ENCODE measurements around the gene KRT82. TPM values are rescaled to one million over a fixed set of nuclear protein-coding genes. Genes with fewer than 3 reads are reported as not detected.
"Not testable (repeated sequence)": the region's sequence is repeated elsewhere in the genome, so short reads cannot be mapped to it uniquely, and the experiment has no call there.

KRT82 gene
- total RNA-seq, 2 donors from 2014 or later: not detected

DNA sequence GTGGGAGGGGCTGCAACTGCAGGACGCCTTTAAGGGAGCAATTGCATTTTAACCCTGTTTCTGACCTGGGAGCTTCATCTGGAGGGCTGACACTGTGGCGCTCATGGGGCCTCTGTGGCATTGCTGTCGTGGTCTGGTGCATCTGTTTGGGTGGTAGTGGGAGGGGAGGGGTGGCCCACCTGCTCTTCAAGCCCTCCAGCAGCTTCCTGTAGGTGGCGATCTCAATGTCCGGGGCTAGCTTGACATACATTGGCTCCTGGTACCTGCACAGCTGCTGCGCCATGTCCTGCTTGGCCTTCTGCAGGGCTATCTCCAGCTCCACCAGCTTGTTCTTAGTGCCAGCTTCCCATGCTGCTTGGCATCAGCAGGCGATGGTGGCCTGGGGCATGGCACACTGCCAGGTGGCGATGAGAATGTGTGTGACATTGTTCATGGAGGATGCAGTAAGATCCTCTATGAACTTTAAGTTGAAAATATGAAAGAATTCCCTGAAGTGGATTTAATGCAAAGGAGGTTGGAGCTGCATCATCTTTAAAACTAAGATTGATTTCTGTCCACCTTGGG, 7.7 kb upstream of the KRT82 start:
- Mint-ChIP-seq H3K36me3 (ENCODE audit: low read depth) (no peaks in the 10 kb centered on the region), H3K27me3 (ENCODE audit: insufficient read depth) (peaks cover 7% of the 10 kb centered on the region), H3K4me1 (peaks cover 8% of the 10 kb centered on the region), H3K27ac (no peak overlapping the region), H3K9me3 (peaks cover 3% of the 10 kb centered on the region), H3K4me3 (no peak overlapping the region)
- H3K36me3 ChIP-seq (ENCODE audit: control insufficient read depth, insufficient read depth, low read length): no peaks in the 10 kb centered on the region
- no peak overlapping the region for H3K9ac ChIP-seq (ENCODE audit: extremely low read depth, low read length, poor library complexity, severe bottlenecking)
- H3K27ac ChIP-seq (ENCODE audit: low read depth, low read length): no peak overlapping the region
- peak; percentile 83 for DNase-seq
- 87 to 89% methylated on average over 5 to 8 of the region's 8 CpGs for WGBS, 2 experiments (ENCODE audit: insufficient coverage in 1 of 2, insufficient read length in 1 of 2)
- TF ChIP-seq, protein P1, sequence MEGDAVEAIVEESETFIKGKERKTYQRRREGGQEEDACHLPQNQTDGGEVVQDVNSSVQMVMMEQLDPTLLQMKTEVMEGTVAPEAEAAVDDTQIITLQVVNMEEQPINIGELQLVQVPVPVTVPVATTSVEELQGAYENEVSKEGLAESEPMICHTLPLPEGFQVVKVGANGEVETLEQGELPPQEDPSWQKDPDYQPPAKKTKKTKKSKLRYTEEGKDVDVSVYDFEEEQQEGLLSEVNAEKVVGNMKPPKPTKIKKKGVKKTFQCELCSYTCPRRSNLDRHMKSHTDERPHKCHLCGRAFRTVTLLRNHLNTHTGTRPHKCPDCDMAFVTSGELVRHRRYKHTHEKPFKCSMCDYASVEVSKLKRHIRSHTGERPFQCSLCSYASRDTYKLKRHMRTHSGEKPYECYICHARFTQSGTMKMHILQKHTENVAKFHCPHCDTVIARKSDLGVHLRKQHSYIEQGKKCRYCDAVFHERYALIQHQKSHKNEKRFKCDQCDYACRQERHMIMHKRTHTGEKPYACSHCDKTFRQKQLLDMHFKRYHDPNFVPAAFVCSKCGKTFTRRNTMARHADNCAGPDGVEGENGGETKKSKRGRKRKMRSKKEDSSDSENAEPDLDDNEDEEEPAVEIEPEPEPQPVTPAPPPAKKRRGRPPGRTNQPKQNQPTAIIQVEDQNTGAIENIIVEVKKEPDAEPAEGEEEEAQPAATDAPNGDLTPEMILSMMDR (conservative IDR thresholded peaks at IDR 0.05): peak; percentile 67
- no peaks in the 10 kb centered on the region for H3K9me3 ChIP-seq (ENCODE audit: control insufficient read depth, low read length)
- H3K27me3 ChIP-seq (ENCODE audit: control insufficient read depth, insufficient read depth, low read length, poor library complexity, severe bottlenecking): no peaks in the 10 kb centered on the region
- no peak overlapping the region for H3K4me3 ChIP-seq (ENCODE audit: low read length)
- no peaks in the 10 kb centered on the region for H3K4me1 ChIP-seq (ENCODE audit: control insufficient read depth, insufficient read depth, low read length)

DNA sequence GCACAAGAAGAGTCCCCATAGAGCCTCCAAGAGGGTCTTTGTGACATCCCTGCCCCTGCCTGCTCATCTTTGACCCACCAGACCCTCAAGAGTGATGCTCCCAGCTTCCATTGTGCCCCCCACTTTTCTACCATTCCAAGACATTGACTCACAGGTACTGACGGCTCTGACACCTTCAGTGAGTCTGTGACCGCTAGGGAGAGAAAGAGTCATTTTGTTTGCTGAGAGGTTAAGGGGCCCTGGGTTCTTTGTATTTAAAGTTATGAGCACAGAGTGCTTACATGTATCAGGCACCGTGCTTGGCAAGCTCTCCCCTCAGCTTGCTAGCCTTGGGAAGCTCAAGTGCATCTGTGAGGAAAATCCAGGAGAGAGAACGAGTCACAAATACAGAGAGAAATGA, 7.1 kb upstream of the KRT82 start:
- no peak for DNase-seq
- peaks cover 8% of the 10 kb centered on the region for H3K9me3 Mint-ChIP-seq
- WGBS, 2 experiments (ENCODE audit: insufficient coverage in 1 of 2, insufficient read length in 1 of 2): 85 to 100% methylated on average over 2 to 4 of the region's 4 CpGs
- H3K27ac Mint-ChIP-seq: no peak overlapping the region
- peaks cover 8% of the 10 kb centered on the region for H3K4me1 Mint-ChIP-seq
- H3K4me1 ChIP-seq (ENCODE audit: control insufficient read depth, insufficient read depth, low read length): no peaks in the 10 kb centered on the region
- no peaks in the 10 kb centered on the region for H3K36me3 ChIP-seq (ENCODE audit: control insufficient read depth, insufficient read depth, low read length)
- no peaks in the 10 kb centered on the region for H3K9me3 ChIP-seq (ENCODE audit: control insufficient read depth, low read length)
- no peak overlapping the region for H3K4me3 ChIP-seq (ENCODE audit: low read length)
- TF ChIP-seq, protein P1 (conservative IDR thresholded peaks at IDR 0.05): no peak
- H3K9ac ChIP-seq (ENCODE audit: extremely low read depth, low read length, poor library complexity, severe bottlenecking): no peak overlapping the region
- H3K27me3 Mint-ChIP-seq (ENCODE audit: insufficient read depth): peaks cover 12% of the 10 kb centered on the region
- no peaks in the 10 kb centered on the region for H3K36me3 Mint-ChIP-seq (ENCODE audit: low read depth)
- no peak overlapping the region for H3K4me3 Mint-ChIP-seq
- H3K27ac ChIP-seq (ENCODE audit: low read depth, low read length): no peak overlapping the region
- no peaks in the 10 kb centered on the region for H3K27me3 ChIP-seq (ENCODE audit: control insufficient read depth, insufficient read depth, low read length, poor library complexity, severe bottlenecking)

DNA sequence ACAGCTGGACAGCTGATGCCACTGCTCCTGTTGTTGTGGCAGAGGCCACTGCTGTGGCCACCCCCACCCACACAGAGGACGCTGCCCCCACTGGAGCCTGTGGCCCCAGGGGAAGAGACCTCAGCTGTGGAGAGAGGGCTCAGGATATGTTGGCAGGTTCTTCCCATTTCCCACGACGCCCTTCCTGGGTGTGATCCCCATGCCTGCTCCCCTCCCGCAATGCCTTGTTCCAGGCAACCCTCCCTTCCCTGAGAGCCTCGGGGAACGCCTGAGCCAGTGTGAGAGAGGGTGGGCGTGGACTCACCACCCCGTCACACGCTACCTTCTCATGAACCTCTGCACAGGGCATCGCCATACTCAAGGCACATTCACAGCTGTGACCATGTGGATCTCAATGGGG, 5.7 kb upstream of the KRT82 start:
- peaks cover 8% of the 10 kb centered on the region for H3K4me1 Mint-ChIP-seq
- Histone ChIP-seq H3K9ac (ENCODE audit: extremely low read depth, low read length, poor library complexity, severe bottlenecking) (no peak overlapping the region), H3K27ac (ENCODE audit: low read depth, low read length) (no peak overlapping the region), H3K4me3 (ENCODE audit: low read length) (no peak overlapping the region), H3K9me3 (ENCODE audit: control insufficient read depth, low read length) (no peaks in the 10 kb centered on the region), H3K36me3 (ENCODE audit: control insufficient read depth, insufficient read depth, low read length) (no peaks in the 10 kb centered on the region), H3K27me3 (ENCODE audit: control insufficient read depth, insufficient read depth, low read length, poor library complexity, severe bottlenecking) (no peaks in the 10 kb centered on the region), H3K4me1 (ENCODE audit: control insufficient read depth, insufficient read depth, low read length) (no peaks in the 10 kb centered on the region)
- no peak overlapping the region for H3K27ac Mint-ChIP-seq
- DNase-seq: no peak
- H3K27me3 Mint-ChIP-seq (ENCODE audit: insufficient read depth): peaks cover 13% of the 10 kb centered on the region
- 94 to 97% methylated on average over 2 to 10 of the region's 10 CpGs for WGBS, 2 experiments (ENCODE audit: insufficient coverage in 1 of 2, insufficient read length in 1 of 2)
- TF ChIP-seq, protein P1 (conservative IDR thresholded peaks at IDR 0.05): no peak
- H3K9me3 Mint-ChIP-seq: peaks cover 14% of the 10 kb centered on the region
- H3K36me3 Mint-ChIP-seq (ENCODE audit: low read depth): no peaks in the 10 kb centered on the region
- H3K4me3 Mint-ChIP-seq: no peak overlapping the region

DNA sequence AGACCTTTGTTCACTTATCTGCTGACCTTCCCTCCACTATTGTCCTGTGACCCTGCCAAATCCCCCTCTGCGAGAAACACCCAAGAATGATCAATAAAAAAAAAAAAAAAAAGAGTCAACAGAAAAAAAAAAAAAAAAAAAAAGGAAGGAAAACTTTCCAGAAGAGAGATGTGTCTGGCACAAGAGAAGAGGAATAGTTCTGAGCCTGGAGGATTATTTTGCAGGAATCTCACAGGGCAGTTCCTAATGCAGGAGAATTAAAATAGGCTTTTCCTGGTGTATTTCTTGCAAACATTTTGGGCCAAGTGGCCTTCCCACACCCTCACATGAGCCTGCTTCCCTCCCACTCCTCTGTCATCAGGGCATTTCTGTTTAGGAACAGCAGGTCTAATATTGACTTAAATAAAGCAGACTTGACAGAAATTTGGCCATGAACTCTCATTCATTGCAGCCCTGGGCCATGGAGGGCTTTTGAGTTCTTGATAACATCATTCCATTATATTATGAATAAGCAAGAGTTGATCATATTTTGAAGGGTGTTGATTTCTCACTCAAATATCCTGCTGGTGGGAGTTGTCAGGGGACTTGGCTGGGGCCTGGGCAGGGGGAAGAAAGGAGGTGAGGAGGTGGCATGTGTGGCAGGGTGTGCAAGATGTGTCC, 4.6 kb upstream of the KRT82 start:
- H3K4me3 Mint-ChIP-seq; H3K27me3 ChIP-seq (ENCODE audit: control insufficient read depth, insufficient read depth, low read length, poor library complexity, severe bottlenecking); H3K27ac ChIP-seq (ENCODE audit: low read depth, low read length); H3K36me3 ChIP-seq (ENCODE audit: control insufficient read depth, insufficient read depth, low read length); H3K4me1 ChIP-seq (ENCODE audit: control insufficient read depth, insufficient read depth, low read length); H3K4me1 Mint-ChIP-seq; H3K36me3 Mint-ChIP-seq (ENCODE audit: low read depth); DNase-seq; H3K9me3 ChIP-seq (ENCODE audit: control insufficient read depth, low read length); H3K4me3 ChIP-seq (ENCODE audit: low read length); H3K9ac ChIP-seq (ENCODE audit: extremely low read depth, low read length, poor library complexity, severe bottlenecking): not testable (repeated sequence)
- Mint-ChIP-seq H3K27ac (peak overlapping the region; percentile 8), H3K27me3 (ENCODE audit: insufficient read depth) (peaks cover 13% of the 10 kb centered on the region), H3K9me3 (peaks cover 14% of the 10 kb centered on the region)
- WGBS, 2 experiments (ENCODE audit: insufficient coverage in 1 of 2, insufficient read length in 1 of 2): no CpG with 5 or more reads among the region's 1 CpG

Data from endodermal cell (in vitro differentiated cells).